Endothelial cell of umbilical vein (primary cell): ENCODE results near the gene NR0B2. TPM values are rescaled to one million over a fixed set of nuclear protein-coding genes. Genes with fewer than 3 reads are reported as not detected.
"Not testable (repeated sequence)": the region's sequence is repeated elsewhere in the genome, so short reads cannot be mapped to it uniquely, and the experiment has no call there.

Experiments used
- BruUV-seq: library from RNA; stranded (reverse); fragments of 400-500 nt; replicated peaks from 2 replicates; lab custom pipeline; 2021; lab: Mats Ljungman, UMichigan
- CTCF ChIA-PET: fragments of 300-600, 350-600 bp; sonication (Branson Sonifier 250); formaldehyde crosslinking; loops from one replicate; lab custom pipeline; 2021; ENCODE audit warnings: antibody characterized with exemption, inconsistent platforms; lab: Charles Lee
- POLR2A ChIA-PET: fragments of 300-600, 350-600 bp; sonication (Branson Sonifier 250); formaldehyde crosslinking; loops from one replicate; lab custom pipeline; 2021; ENCODE audit warnings: antibody characterized with exemption, inconsistent platforms; lab: Charles Lee
- DNase-seq: peaks from one replicate; pipeline ENCODE4 v3.0.0-alpha.2; 2011; ENCODE audit warnings: low read depth, low spot score
- FAIRE-seq: peaks from 2 replicates; lab custom pipeline; 2011; peaks lifted over from hg19 to GRCh38; lab: Jason Lieb, UNC
- H2AFZ ChIP-seq: 2 replicates; pipeline ENCODE4 v1.6.0; 2012; ENCODE audit warnings: low read depth, low read length, control low read depth, inconsistent platforms
- H3K27ac ChIP-seq: 2 replicates; pipeline ENCODE4 v1.5.1; 2011; ENCODE audit warnings: low read depth, mild to moderate bottlenecking, control low read depth, low read length, moderate library complexity; ENCODE audit not compliant: insufficient read depth
- H3K27me3 ChIP-seq, 2 experiments: 2 replicates each; pipeline versions ENCODE4 v1.6.0 to v1.6.1; 2011; ENCODE audit warnings: low read length in 2 of 2, mixed read lengths in 1 of 2; ENCODE audit not compliant: control insufficient read depth in 2 of 2, insufficient read depth in 2 of 2
- H3K36me3 ChIP-seq, 2 experiments: 2 replicates in 1 of 2; 3 replicates in 1 of 2; pipeline ENCODE4 v1.5.1; 2011; ENCODE audit warnings: low read length in 2 of 2, mild to moderate bottlenecking in 1 of 2, moderate library complexity in 1 of 2; ENCODE audit not compliant: control insufficient read depth in 2 of 2, insufficient read depth in 2 of 2; ENCODE audit errors: extremely low read depth in 1 of 2
- H3K4me1 ChIP-seq: 3 replicates; pipeline ENCODE4 v1.5.1; 2011; ENCODE audit warnings: mild to moderate bottlenecking, low read length; ENCODE audit not compliant: control insufficient read depth, insufficient read depth; ENCODE audit errors: extremely low read depth
- H3K4me2 ChIP-seq: 2 replicates; pipeline ENCODE4 v1.6.1; 2011; ENCODE audit warnings: low read length, control low read depth, mixed read lengths; ENCODE audit not compliant: insufficient read depth
- H3K4me3 ChIP-seq, 3 experiments: fragments of 200-600 bp in 1 of 3; sonication (generic), shearing (Covaris generic) in 1 of 3; replicated peaks in 1 of 3; 2 replicates each; pipeline ENCODE4 v1.5.1; 2011 to 2016; ENCODE audit warnings: control low read depth in 3 of 3, low read length in 3 of 3, mild to moderate bottlenecking in 2 of 3, inconsistent platforms in 1 of 3, low read depth in 1 of 3, moderate library complexity in 1 of 3; ENCODE audit not compliant: insufficient read depth in 1 of 3
- H3K79me2 ChIP-seq: 2 replicates; pipeline ENCODE4 v1.6.0; 2012; ENCODE audit warnings: low read length, inconsistent platforms; ENCODE audit not compliant: control insufficient read depth, insufficient read depth
- H3K9ac ChIP-seq: replicated peaks from 2 replicates; pipeline ENCODE3; 2011; ENCODE audit warnings: low read length, control low read depth; ENCODE audit not compliant: insufficient read depth; ENCODE audit errors: extremely low read depth
- H3K9me1 ChIP-seq: replicated peaks from 3 replicates; pipeline ENCODE4 v1.6.0; 2011; ENCODE audit warnings: mild to moderate bottlenecking, low read length; ENCODE audit not compliant: control insufficient read depth, insufficient read depth; ENCODE audit errors: extremely low read depth
- H3K9me3 ChIP-seq: replicated peaks from 2 replicates; pipeline ENCODE4 v1.5.1; 2012; ENCODE audit warnings: low read length, inconsistent platforms; ENCODE audit not compliant: control insufficient read depth, insufficient read depth
- H4K20me1 ChIP-seq: replicated peaks from 2 replicates; pipeline ENCODE3; 2011; ENCODE audit warnings: mild to moderate bottlenecking, low read length; ENCODE audit not compliant: control insufficient read depth, insufficient read depth; ENCODE audit errors: extremely low read depth
- EZH2 ChIP-seq: IDR thresholded peaks from 2 replicates; pipeline ENCODE4 v1.6.1; 2012; ENCODE audit warnings: borderline replicate concordance, low read depth, mild to moderate bottlenecking, moderate library complexity, low read length, inconsistent platforms; ENCODE audit not compliant: severe bottlenecking
- FOS ChIP-seq: IDR thresholded peaks from 2 replicates; pipeline ENCODE4 v1.6.1; 2011; ENCODE audit warnings: mild to moderate bottlenecking, low read length, moderate library complexity, borderline replicate concordance; ENCODE audit not compliant: insufficient read depth
- GATA2 ChIP-seq: IDR thresholded peaks from 2 replicates; pipeline ENCODE4 v1.7.0; 2011; ENCODE audit warnings: low read depth, mild to moderate bottlenecking, moderate library complexity, mixed read lengths, low read length; ENCODE audit not compliant: insufficient read length, insufficient read depth
- JUN ChIP-seq: IDR thresholded peaks from 2 replicates; pipeline ENCODE4 v1.6.1; 2011; ENCODE audit warnings: borderline replicate concordance, low read depth; ENCODE audit not compliant: insufficient read length, insufficient read depth
- POLR2A ChIP-seq: IDR thresholded peaks from 2 replicates; pipeline ENCODE4 v1.6.1; 2012; ENCODE audit warnings: low read depth, mild to moderate bottlenecking, control low read depth, low read length
- POLR2AphosphoS5 ChIP-seq: IDR thresholded peaks from 2 replicates; pipeline ENCODE4 v1.6.1; 2012; ENCODE audit warnings: low read depth, mild to moderate bottlenecking, control low read depth, low read length, moderate library complexity; ENCODE audit not compliant: insufficient read depth
- dilution Hi-C: fragments of 300-500 bp; cut with MboI; formaldehyde crosslinking; loops from one replicate; pipeline ENCODE4 v1.15.0; 2019; ENCODE audit warnings: low sequenced_read_pairs; ENCODE audit not compliant: extremely low pct_ligation_motif_present
- intact Hi-C: fragments of 100-400 bp; cut with micrococcal nuclease; formaldehyde crosslinking; loops from one replicate; pipeline ENCODE4 v1.10.0; 2022
- polyA plus RNA-seq, 4 experiments: library from polyadenylated mRNA; depleted of rRNA in 3 of 4; stranded (reverse) in 3 of 4; unstranded in 1 of 4; fragments of >200 nt; gene quantifications; 2 replicates each; pipeline versions ENCODE4 v1.2.1 to v1.2.3, GENCODE V29; 2011 to 2012; ENCODE audit warnings: missing spikeins in 1 of 4
- total RNA-seq: library from RNA; stranded (reverse); gene quantifications from 2 replicates; pipeline ENCODE4 v1.2.3, GENCODE V29; 2021
- TF ChIP-seq, protein P1 (sequence below), 2 donors: IDR thresholded peaks; 1 replicate in 1 of 2; 2 replicates in 1 of 2; pipeline ENCODE4 v1.5.1; 2011; ENCODE audit warnings: low read length in 2 of 2, mild to moderate bottlenecking in 2 of 2, moderate library complexity in 2 of 2, control low read depth in 1 of 2, inconsistent platforms in 1 of 2, low read depth in 1 of 2; ENCODE audit not compliant: insufficient read depth in 1 of 2; ENCODE audit errors: extremely low read depth in 1 of 2

NR0B2 gene
- total and polyA plus RNA-seq, 2 donors (not counting 3 experiments of a cell fraction or from before 2014, with no cell fraction given): not detected

DNA sequence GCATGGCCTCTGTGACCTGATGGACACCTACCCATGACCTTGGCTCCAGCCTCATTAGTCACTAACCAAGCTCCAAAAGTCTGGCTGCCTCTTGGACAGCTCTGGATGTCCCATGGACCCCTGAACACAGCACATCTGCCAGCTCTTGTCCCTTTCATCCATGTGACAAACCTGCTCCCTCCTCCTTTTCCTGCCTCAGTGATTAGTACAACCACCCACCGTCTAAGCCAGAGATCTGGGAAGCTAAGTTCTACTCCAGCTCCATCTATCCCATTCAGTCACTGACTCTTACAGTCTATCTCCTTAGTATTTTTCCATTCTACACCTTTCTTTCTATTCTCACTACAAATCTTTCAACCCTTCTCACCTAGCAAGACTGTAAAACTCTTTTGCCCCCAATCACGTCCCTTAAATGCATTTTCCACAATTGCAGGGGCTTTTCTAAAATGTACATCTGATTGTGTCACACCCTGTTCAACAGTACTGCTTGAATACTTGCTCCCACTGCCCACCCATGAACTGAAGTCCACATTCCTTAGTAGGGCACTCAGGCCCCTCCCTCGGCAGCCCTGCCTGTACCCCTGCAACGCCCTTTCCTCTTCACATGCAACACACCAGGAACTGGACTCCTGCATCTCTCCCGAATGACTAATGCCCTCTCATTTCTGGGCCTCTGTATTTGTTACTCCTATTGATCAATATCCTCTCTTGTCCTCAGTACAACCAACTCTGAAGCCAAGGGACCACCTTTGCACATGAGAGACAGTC is 30.9 kb downstream of the NR0B2 start:
- DNase-seq (no peak), FAIRE-seq (no peak)
- Histone ChIP-seq H3K9me1 (no peaks in the 10 kb centered on the region), H3K4me2 (no peak overlapping the region), H3K9ac (no peak overlapping the region), H3K36me3 (peaks cover 23 to 39% of the 10 kb centered on the region in 2 experiments), H3K4me1 (no peaks in the 10 kb centered on the region), H3K9me3 (no peaks in the 10 kb centered on the region), H3K79me2 (no peaks in the 10 kb centered on the region), H3K4me3 (no peak overlapping the region), H3K27ac (no peak overlapping the region), H2AFZ (no peak overlapping the region), H4K20me1 (no peaks in the 10 kb centered on the region), H3K27me3 (no peaks in the 10 kb centered on the region)
- intact Hi-C loops (no loop called here), dilution Hi-C loops (no loop called here)
- CTCF ChIA-PET: interaction anchor here (0.9 to 2.4 kb wide), 5 partner anchors 10 to 281 kb away, joined by 3 to 13 read pairs (median 3); no protein-coding TSS in a partner anchor
- POLR2A ChIA-PET: no interaction called here
- TF ChIP-seq GATA2 (no peak), EZH2 (no peak), POLR2AphosphoS5 (no peak), JUN (no peak), POLR2A (no peak), FOS (no peak)
- TF ChIP-seq, protein P1, sequence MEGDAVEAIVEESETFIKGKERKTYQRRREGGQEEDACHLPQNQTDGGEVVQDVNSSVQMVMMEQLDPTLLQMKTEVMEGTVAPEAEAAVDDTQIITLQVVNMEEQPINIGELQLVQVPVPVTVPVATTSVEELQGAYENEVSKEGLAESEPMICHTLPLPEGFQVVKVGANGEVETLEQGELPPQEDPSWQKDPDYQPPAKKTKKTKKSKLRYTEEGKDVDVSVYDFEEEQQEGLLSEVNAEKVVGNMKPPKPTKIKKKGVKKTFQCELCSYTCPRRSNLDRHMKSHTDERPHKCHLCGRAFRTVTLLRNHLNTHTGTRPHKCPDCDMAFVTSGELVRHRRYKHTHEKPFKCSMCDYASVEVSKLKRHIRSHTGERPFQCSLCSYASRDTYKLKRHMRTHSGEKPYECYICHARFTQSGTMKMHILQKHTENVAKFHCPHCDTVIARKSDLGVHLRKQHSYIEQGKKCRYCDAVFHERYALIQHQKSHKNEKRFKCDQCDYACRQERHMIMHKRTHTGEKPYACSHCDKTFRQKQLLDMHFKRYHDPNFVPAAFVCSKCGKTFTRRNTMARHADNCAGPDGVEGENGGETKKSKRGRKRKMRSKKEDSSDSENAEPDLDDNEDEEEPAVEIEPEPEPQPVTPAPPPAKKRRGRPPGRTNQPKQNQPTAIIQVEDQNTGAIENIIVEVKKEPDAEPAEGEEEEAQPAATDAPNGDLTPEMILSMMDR (IDR thresholded peaks at IDR 0.05; ENCODE audit: extremely low read depth in 1 of 2, insufficient read depth in 1 of 2, low read depth in 1 of 2, low read length in 2 of 2): no peak
- no TSS peak for BruUV-seq

DNA sequence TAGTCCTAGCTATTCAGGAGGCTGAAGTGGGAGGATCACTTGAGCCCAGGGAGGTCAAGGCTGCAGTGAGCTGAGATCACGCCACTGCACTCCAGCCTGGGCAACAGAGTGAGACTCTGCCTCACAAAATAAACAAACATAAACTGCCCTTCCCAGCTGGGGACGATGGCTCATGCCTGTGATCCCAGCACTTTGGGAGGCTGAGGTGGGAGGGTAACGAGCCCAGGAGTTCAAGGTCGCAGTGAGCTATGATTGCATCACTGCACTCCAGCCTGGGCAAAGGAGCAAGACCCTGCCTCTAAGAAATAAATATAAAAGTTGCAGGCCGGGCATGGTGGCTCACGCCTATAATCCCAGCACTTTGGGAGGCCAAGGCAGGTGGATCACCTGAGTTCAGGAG is 32.2 kb downstream of the NR0B2 start:
- H3K27me3 ChIP-seq, FAIRE-seq, H3K4me2 ChIP-seq, POLR2A ChIA-PET, H3K9ac ChIP-seq, H3K4me3 ChIP-seq, H3K9me3 ChIP-seq, dilution Hi-C loops, intact Hi-C loops, H2AFZ ChIP-seq, H4K20me1 ChIP-seq, DNase-seq, BruUV-seq, H3K4me1 ChIP-seq, H3K79me2 ChIP-seq, H3K27ac ChIP-seq, H3K9me1 ChIP-seq: not testable (repeated sequence)
- CTCF ChIA-PET: interaction anchor here (0.9 to 2.4 kb wide), 7 partner anchors 9 to 279 kb away, joined by 3 to 13 read pairs (median 4); partner anchors contain the start of gene GPN2
- peaks cover 23 to 48% of the 10 kb centered on the region in 2 experiments for H3K36me3 ChIP-seq
